Measurements from ENCODE around the gene ZNF786. TPM values are rescaled to one million over a fixed set of nuclear protein-coding genes. Genes with fewer than 3 reads are reported as not detected.

The ZNF786 gene
- total and polyA plus RNA-seq, 10 of the 15 experiments (the other 5 are each of a cell fraction or from before 2014, with no cell fraction given): 0.47 to 7.0 (median 4.2) TPM

DNA sequence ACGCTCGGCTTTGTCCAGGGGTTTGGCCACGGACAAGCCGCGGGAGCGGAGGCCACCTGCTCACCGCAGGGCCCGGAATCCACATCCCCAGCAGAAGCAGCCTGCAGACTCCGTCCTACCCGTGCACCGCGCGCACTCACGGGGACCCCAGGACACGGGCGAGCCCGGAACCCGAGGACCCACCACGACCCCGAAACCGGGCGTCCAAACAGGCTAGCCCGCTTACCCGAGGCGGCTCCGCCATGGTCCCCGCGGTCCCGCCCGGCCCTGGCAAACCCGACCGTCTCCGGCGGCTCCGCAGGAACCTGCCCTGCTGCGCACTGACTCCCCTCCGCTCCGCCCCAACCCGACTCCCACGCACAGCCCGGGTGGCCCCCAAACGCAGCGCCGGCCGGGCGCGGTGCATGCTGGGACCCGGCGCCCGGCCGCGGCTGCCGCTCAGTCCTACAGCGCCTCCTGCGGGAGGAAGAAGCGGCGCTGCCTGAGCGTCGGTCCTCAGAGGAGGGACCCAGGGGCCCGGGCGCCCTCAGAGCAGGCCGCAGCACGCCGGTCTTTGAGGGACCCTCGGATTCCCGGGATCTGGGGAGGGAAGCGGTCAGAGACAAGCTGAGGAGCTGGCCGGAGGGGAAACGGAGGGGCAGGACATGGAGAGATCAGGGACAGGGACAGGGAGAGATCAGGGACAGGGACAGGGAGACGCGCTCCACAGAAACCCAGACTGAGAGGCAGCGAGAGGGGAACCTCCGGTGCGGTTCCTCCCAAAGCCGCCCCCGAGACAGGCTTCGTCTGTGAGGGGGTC lies at the start of gene ZNF786 (continued):
- TF ChIP-seq, protein P1, sequence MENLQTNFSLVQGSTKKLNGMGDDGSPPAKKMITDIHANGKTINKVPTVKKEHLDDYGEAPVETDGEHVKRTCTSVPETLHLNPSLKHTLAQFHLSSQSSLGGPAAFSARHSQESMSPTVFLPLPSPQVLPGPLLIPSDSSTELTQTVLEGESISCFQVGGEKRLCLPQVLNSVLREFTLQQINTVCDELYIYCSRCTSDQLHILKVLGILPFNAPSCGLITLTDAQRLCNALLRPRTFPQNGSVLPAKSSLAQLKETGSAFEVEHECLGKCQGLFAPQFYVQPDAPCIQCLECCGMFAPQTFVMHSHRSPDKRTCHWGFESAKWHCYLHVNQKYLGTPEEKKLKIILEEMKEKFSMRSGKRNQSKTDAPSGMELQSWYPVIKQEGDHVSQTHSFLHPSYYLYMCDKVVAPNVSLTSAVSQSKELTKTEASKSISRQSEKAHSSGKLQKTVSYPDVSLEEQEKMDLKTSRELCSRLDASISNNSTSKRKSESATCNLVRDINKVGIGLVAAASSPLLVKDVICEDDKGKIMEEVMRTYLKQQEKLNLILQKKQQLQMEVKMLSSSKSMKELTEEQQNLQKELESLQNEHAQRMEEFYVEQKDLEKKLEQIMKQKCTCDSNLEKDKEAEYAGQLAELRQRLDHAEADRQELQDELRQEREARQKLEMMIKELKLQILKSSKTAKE (IDR thresholded peaks at IDR 0.05; ENCODE audit: low read depth, poor library complexity, severe bottlenecking): no peak
- TF ChIP-seq NFYB (IDR thresholded peaks at IDR 0.05; ENCODE audit: insufficient read depth, low read depth, low read length) (no peak), CHD1 (IDR thresholded peaks at IDR 0.05; ENCODE audit: low read depth, low read length) (no peak; the same call in 1 of the 2 replicates), IKZF1 (conservative IDR thresholded peaks at IDR 0.05) (peak; percentile 84), ZNF217 (IDR thresholded peaks at IDR 0.05) (no peak), IRF4 (IDR thresholded peaks at IDR 0.05; ENCODE audit: low read depth, low read length) (no peak), SMARCA5 (IDR thresholded peaks at IDR 0.05) (peak; percentile 95), SMC3 (IDR thresholded peaks at IDR 0.05; ENCODE audit: borderline replicate concordance, low read length) (peak; percentile 57), LARP7 (IDR thresholded peaks at IDR 0.05) (peak; percentile 80; the same call in 1 of the 2 replicates), POLR2AphosphoS2 (IDR thresholded peaks at IDR 0.05; ENCODE audit: low read depth, low read length) (peak; percentile 57; the same call in 1 of the 2 replicates), CBFB (IDR thresholded peaks at IDR 0.05; ENCODE audit: low read depth) (peak; percentile 17; the same call in 1 of the 2 replicates), ZNF207 (IDR thresholded peaks at IDR 0.05; ENCODE audit: borderline replicate concordance) (no peak; the same call in 1 of the 2 replicates), RAD51 (IDR thresholded peaks at IDR 0.05) (no peak), RB1 (IDR thresholded peaks at IDR 0.05; ENCODE audit: borderline replicate concordance) (no peak), ZZZ3 (IDR thresholded peaks at IDR 0.05; ENCODE audit: control insufficient read depth, insufficient read length, low read depth) (no peak), ASH2L (IDR thresholded peaks at IDR 0.05; ENCODE audit: borderline replicate concordance, low read depth) (peak; percentile 69; the same call in 1 of the 2 replicates), YBX1 (IDR thresholded peaks at IDR 0.05) (no peak)
- TF ChIP-seq, protein P2, sequence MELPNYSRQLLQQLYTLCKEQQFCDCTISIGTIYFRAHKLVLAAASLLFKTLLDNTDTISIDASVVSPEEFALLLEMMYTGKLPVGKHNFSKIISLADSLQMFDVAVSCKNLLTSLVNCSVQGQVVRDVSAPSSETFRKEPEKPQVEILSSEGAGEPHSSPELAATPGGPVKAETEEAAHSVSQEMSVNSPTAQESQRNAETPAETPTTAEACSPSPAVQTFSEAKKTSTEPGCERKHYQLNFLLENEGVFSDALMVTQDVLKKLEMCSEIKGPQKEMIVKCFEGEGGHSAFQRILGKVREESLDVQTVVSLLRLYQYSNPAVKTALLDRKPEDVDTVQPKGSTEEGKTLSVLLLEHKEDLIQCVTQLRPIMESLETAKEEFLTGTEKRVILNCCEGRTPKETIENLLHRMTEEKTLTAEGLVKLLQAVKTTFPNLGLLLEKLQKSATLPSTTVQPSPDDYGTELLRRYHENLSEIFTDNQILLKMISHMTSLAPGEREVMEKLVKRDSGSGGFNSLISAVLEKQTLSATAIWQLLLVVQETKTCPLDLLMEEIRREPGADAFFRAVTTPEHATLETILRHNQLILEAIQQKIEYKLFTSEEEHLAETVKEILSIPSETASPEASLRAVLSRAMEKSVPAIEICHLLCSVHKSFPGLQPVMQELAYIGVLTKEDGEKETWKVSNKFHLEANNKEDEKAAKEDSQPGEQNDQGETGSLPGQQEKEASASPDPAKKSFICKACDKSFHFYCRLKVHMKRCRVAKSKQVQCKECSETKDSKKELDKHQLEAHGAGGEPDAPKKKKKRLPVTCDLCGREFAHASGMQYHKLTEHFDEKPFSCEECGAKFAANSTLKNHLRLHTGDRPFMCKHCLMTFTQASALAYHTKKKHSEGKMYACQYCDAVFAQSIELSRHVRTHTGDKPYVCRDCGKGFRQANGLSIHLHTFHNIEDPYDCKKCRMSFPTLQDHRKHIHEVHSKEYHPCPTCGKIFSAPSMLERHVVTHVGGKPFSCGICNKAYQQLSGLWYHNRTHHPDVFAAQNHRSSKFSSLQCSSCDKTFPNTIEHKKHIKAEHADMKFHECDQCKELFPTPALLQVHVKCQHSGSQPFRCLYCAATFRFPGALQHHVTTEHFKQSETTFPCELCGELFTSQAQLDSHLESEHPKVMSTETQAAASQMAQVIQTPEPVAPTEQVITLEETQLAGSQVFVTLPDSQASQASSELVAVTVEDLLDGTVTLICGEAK (IDR thresholded peaks at IDR 0.05; ENCODE audit: borderline replicate concordance): no peak
- TF ChIP-seq, protein P3, sequence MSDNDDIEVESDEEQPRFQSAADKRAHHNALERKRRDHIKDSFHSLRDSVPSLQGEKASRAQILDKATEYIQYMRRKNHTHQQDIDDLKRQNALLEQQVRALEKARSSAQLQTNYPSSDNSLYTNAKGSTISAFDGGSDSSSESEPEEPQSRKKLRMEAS (IDR thresholded peaks at IDR 0.05; ENCODE audit: low read depth, low read length): no peak
- TF ChIP-seq, protein P4, sequence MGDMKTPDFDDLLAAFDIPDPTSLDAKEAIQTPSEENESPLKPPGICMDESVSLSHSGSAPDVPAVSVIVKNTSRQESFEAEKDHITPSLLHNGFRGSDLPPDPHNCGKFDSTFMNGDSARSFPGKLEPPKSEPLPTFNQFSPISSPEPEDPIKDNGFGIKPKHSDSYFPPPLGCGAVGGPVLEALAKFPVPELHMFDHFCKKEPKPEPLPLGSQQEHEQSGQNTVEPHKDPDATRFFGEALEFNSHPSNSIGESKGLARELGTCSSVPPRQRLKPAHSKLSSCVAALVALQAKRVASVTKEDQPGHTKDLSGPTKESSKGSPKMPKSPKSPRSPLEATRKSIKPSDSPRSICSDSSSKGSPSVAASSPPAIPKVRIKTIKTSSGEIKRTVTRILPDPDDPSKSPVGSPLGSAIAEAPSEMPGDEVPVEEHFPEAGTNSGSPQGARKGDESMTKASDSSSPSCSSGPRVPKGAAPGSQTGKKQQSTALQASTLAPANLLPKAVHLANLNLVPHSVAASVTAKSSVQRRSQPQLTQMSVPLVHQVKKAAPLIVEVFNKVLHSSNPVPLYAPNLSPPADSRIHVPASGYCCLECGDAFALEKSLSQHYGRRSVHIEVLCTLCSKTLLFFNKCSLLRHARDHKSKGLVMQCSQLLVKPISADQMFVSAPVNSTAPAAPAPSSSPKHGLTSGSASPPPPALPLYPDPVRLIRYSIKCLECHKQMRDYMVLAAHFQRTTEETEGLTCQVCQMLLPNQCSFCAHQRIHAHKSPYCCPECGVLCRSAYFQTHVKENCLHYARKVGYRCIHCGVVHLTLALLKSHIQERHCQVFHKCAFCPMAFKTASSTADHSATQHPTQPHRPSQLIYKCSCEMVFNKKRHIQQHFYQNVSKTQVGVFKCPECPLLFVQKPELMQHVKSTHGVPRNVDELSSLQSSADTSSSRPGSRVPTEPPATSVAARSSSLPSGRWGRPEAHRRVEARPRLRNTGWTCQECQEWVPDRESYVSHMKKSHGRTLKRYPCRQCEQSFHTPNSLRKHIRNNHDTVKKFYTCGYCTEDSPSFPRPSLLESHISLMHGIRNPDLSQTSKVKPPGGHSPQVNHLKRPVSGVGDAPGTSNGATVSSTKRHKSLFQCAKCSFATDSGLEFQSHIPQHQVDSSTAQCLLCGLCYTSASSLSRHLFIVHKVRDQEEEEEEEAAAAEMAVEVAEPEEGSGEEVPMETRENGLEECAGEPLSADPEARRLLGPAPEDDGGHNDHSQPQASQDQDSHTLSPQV (IDR thresholded peaks at IDR 0.05): peak; percentile 86
